NAMALWA (cell line): ENCODE results near the gene NLRP1.
"Not testable (repeated sequence)": the region's sequence is repeated elsewhere in the genome, so short reads cannot be mapped to it uniquely, and the experiment has no call there.

ENCODE experiments used
- DNase-seq: peaks from one replicate; pipeline ENCODE4 v3.0.0-alpha.2; 2015; ENCODE audit warnings: low spot score

Gene NLRP1

GRCh38 chr17:5587438-5588032, 3.2 kb upstream of the NLRP1 start:
- peak; percentile 84 for DNase-seq

GRCh38 chr17:5585836-5586521, 1.7 kb upstream of the NLRP1 start:
- DNase-seq, result no peak

GRCh38 chr17:5585287-5585794, 1.0 kb upstream of the NLRP1 start:
- DNase-seq, result no peak

- no peak for DNase-seq
Observed at GRCh38 chr17:5583426-5584382, 605 bp downstream of the NLRP1 start.

- no peak for DNase-seq
Observed at GRCh38 chr17:5582209-5583185, 1.8 kb downstream of the NLRP1 start.

- no peak for DNase-seq
Observed at GRCh38 chr17:5581655-5582054, 2.7 kb downstream of the NLRP1 start.

- no peak for DNase-seq
Observed at GRCh38 chr17:5580969-5581368, 3.3 kb downstream of the NLRP1 start.

- DNase-seq, result no peak
Observed at GRCh38 chr17:5580367-5580766, 3.9 kb downstream of the NLRP1 start.

GRCh38 chr17:5578768-5579167, 5.5 kb downstream of the NLRP1 start:
- not testable (repeated sequence) for DNase-seq

- DNase-seq, result not testable (repeated sequence)
Observed at GRCh38 chr17:5573017-5573416, 11.3 kb downstream of the NLRP1 start.

- no peak for DNase-seq
Observed at GRCh38 chr17:5571281-5571680, 13.0 kb downstream of the NLRP1 start.

- DNase-seq, result no peak
Observed at GRCh38 chr17:5565808-5566207, 18.5 kb downstream of the NLRP1 start.

GRCh38 chr17:5563456-5563855, 20.9 kb downstream of the NLRP1 start:
- no peak for DNase-seq

- no peak for DNase-seq
Observed at GRCh38 chr17:5562661-5563360, 21.5 kb downstream of the NLRP1 start.

GRCh38 chr17:5561736-5562571, 22.4 kb downstream of the NLRP1 start:
- no peak for DNase-seq

- DNase-seq, result no peak
Observed at GRCh38 chr17:5560361-5560988, 23.8 kb downstream of the NLRP1 start.

GRCh38 chr17:5558815-5559785, 25.2 kb downstream of the NLRP1 start:
- DNase-seq, result no peak

- DNase-seq, result no peak
Observed at GRCh38 chr17:5557990-5558389, 26.3 kb downstream of the NLRP1 start.
